Measurements from ENCODE around the gene RAB1B.
"Not testable (repeated sequence)": the region's sequence is repeated elsewhere in the genome, so short reads cannot be mapped to it uniquely, and the experiment has no call there.

RAB1B gene

DNA sequence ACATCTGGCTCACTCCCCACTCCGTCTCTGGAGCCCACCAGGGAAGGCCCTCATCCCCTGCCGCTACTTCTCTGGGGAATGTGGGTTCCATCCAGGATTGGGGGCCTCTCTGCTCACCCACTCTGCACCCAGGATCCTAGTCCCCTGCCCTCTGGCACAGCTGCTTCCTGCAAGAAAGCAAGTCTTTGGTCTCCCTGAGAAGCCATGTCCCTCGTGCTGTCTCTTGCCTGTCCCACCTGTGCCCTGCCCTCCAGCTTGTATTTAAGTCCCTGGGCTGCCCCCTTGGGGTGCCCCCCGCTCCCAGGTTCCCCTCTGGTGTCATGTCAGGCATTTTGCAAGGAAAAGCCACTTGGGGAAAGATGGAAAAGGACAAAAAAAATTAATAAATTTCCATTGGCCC lies 8.6 kb downstream of the RAB1B start:
- H3K36me3 ChIP-seq (ENCODE audit: insufficient read depth, low read length): peaks cover 38% of the 10 kb centered on the region
- H3K9me3 ChIP-seq (ENCODE audit: low read length); H2AFZ ChIP-seq (ENCODE audit: low read depth, low read length); H3K4me3 ChIP-seq (ENCODE audit: low read length); H3K27me3 ChIP-seq (ENCODE audit: insufficient read depth, low read length): not testable (repeated sequence)
- H3K4me1 ChIP-seq (ENCODE audit: insufficient read depth, low read length): peaks cover 39% of the 10 kb centered on the region

- Histone ChIP-seq H2AFZ (ENCODE audit: low read depth, low read length) (no peak within 1 kb of the TSS), H3K4me1 (ENCODE audit: insufficient read depth, low read length) (peaks cover 43% of the 10 kb centered on the region), H3K9me3 (ENCODE audit: low read length) (no peaks in the 10 kb centered on the region), H3K27me3 (ENCODE audit: insufficient read depth, low read length) (no peaks in the 10 kb centered on the region), H3K36me3 (ENCODE audit: insufficient read depth, low read length) (peaks cover 31% of the 10 kb centered on the region), H3K4me3 (ENCODE audit: low read length) (peak within 1 kb of the TSS; percentile 71)
These were observed 9.3 kb downstream of the RAB1B start, which contains the start of gene CNIH2 for GRCh38 chr11:66277471-66278362. Gene CNIH2, plus strand, starts transcription at chr11:66278175. Its CDS starts 282 bp downstream, at chr11:66278457.

GRCh38 chr11:66278363-66279091 lies 10.1 kb downstream of the RAB1B start:
- peak overlapping the region; percentile 71 for H3K4me3 ChIP-seq (ENCODE audit: low read length)
- no peaks in the 10 kb centered on the region for H3K27me3 ChIP-seq (ENCODE audit: insufficient read depth, low read length)
- peaks cover 50% of the 10 kb centered on the region for H3K4me1 ChIP-seq (ENCODE audit: insufficient read depth, low read length)
- no peaks in the 10 kb centered on the region for H3K9me3 ChIP-seq (ENCODE audit: low read length)
- peaks cover 29% of the 10 kb centered on the region for H3K36me3 ChIP-seq (ENCODE audit: insufficient read depth, low read length)
- H2AFZ ChIP-seq (ENCODE audit: low read depth, low read length): no peak overlapping the region

- H3K4me3 ChIP-seq (ENCODE audit: low read length): peak overlapping the region; percentile 71
- H3K9me3 ChIP-seq (ENCODE audit: low read length): no peaks in the 10 kb centered on the region
- peaks cover 50% of the 10 kb centered on the region for H3K4me1 ChIP-seq (ENCODE audit: insufficient read depth, low read length)
- H3K27me3 ChIP-seq (ENCODE audit: insufficient read depth, low read length): no peaks in the 10 kb centered on the region
- H2AFZ ChIP-seq (ENCODE audit: low read depth, low read length): no peak overlapping the region
- H3K36me3 ChIP-seq (ENCODE audit: insufficient read depth, low read length): peaks cover 25% of the 10 kb centered on the region
These were observed 10.8 kb downstream of the RAB1B start for GRCh38 chr11:66279092-66279734.

GRCh38 chr11:66280428-66280827 lies 12.0 kb downstream of the RAB1B start:
- Histone ChIP-seq H3K4me3 (ENCODE audit: low read length) (no peak overlapping the region), H3K36me3 (ENCODE audit: insufficient read depth, low read length) (peaks cover 23% of the 10 kb centered on the region), H3K27me3 (ENCODE audit: insufficient read depth, low read length) (no peaks in the 10 kb centered on the region), H3K9me3 (ENCODE audit: low read length) (no peaks in the 10 kb centered on the region), H2AFZ (ENCODE audit: low read depth, low read length) (no peak overlapping the region), H3K4me1 (ENCODE audit: insufficient read depth, low read length) (peaks cover 50% of the 10 kb centered on the region)

DNA sequence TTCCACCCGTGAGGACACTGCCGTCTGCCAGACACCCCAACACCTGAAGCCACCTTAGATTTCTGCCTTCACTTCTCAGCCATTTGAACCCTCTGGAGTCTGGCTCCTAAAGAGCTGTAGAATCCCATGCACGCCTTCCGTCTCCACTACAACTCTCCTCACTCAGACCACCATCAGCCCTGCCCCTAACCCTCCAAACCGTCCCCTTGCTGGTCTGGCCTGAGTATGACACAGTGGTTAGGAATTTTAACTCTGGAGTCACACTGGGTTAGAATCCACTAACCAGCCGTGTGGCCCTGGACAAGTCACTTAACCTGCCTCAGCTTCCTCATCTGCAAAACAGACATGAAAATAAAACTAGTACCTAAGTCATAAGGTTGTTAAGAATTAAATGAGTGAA lies 12.6 kb downstream of the RAB1B start:
- no peak overlapping the region for H3K4me3 ChIP-seq (ENCODE audit: low read length)
- peaks cover 22% of the 10 kb centered on the region for H3K36me3 ChIP-seq (ENCODE audit: insufficient read depth, low read length)

DNA sequence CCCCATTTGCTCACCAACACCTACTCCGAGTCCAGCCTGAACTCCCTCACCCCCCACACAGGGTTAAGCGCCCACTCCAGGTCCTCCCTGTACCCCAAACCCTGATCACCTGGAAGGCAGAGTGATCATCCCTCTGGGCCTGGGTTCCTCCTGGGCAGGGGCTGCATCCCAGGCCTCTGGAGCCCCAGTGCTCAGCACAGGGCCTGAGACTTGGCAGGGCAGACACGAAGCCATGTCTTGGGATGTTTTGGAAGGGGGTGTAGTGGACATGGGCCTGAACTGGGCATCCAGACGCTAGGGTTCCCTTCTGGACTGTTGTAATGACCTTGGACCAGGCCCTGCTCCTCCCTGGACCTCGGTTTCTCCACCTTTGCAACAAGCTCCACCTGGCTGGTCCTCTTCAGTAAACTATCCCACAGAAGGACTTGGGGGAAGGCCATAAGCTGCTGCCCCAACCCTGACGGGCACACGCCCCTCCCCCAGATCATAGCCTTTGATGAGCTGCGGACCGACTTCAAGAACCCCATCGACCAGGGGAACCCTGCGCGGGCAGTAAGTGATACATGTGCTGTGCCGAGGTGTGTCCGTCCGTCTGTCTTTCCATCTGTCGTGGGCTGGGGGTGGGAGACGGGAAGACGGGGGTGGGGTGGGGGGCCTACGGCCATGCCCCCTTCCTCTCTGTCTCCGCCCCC lies 13.5 kb downstream of the RAB1B start:
- H2AFZ ChIP-seq (ENCODE audit: low read depth, low read length): no peak overlapping the region
- H3K36me3 ChIP-seq (ENCODE audit: insufficient read depth, low read length): peaks cover 22% of the 10 kb centered on the region
- no peaks in the 10 kb centered on the region for H3K9me3 ChIP-seq (ENCODE audit: low read length)
- peaks cover 50% of the 10 kb centered on the region for H3K4me1 ChIP-seq (ENCODE audit: insufficient read depth, low read length)
- no peaks in the 10 kb centered on the region for H3K27me3 ChIP-seq (ENCODE audit: insufficient read depth, low read length)
- H3K4me3 ChIP-seq (ENCODE audit: low read length): no peak overlapping the region

More for the DNA sequence above, 12.6 kb downstream of the RAB1B start:
- H3K9me3 ChIP-seq (ENCODE audit: low read length): no peaks in the 10 kb centered on the region
- no peak overlapping the region for H2AFZ ChIP-seq (ENCODE audit: low read depth, low read length)
- H3K4me1 ChIP-seq (ENCODE audit: insufficient read depth, low read length): peaks cover 50% of the 10 kb centered on the region
- no peaks in the 10 kb centered on the region for H3K27me3 ChIP-seq (ENCODE audit: insufficient read depth, low read length)

DNA sequence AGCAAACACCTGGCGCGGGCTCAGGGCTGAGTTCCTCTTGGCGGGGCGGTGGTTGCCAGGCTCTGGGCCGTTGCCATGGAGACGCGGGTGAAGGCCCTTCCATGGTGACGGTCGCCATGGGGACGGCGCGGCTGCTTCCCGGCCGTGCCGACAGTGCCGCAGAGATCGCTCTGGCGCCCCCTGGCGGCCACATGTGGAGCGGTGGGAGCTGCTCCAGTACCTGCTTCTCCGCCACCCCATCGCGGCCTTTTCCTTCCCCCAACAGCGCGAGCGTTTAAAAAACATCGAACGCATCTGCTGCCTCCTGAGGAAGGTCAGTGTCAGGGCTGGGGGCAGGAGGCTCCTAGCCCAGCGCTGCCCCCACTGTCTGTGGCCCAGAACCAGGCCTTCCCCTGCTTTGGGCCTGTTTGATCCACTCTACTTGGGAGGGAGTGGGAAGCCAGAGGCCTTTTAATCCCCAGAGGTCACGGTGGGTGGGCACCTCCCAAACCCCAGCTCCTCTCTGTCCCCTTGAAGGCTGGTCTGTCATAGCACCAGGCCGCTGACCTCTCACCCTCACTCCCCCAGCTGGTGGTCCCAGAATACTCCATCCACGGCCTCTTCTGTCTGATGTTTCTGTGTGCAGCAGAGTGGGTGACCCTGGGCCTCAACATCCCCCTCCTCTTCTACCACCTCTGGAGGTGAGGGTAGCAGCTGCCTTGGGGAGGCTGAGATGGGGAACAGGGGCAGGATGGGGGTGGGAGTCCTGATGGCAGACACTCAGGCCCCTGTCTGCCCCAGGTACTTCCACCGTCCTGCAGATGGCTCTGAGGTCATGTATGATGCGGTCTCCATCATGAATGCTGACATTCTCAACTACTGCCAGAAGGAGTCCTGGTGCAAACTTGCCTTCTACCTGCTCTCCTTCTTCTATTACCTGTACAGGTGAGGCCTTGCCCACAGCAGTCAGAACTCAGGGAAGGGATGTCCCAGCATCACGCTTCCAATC lies 14.3 kb downstream of the RAB1B start:
- Histone ChIP-seq H3K9me3 (ENCODE audit: low read length) (no peaks in the 10 kb centered on the region), H3K4me3 (ENCODE audit: low read length) (no peak overlapping the region), H3K27me3 (ENCODE audit: insufficient read depth, low read length) (no peaks in the 10 kb centered on the region), H2AFZ (ENCODE audit: low read depth, low read length) (no peak overlapping the region), H3K36me3 (ENCODE audit: insufficient read depth, low read length) (peaks cover 22% of the 10 kb centered on the region), H3K4me1 (ENCODE audit: insufficient read depth, low read length) (peaks cover 53% of the 10 kb centered on the region)

- Histone ChIP-seq H3K36me3 (ENCODE audit: insufficient read depth, low read length) (peaks cover 22% of the 10 kb centered on the region), H3K27me3 (ENCODE audit: insufficient read depth, low read length) (no peaks in the 10 kb centered on the region), H3K9me3 (ENCODE audit: low read length) (no peaks in the 10 kb centered on the region), H2AFZ (ENCODE audit: low read depth, low read length) (no peak overlapping the region), H3K4me3 (ENCODE audit: low read length) (no peak overlapping the region), H3K4me1 (ENCODE audit: insufficient read depth, low read length) (peaks cover 57% of the 10 kb centered on the region)
These were observed 15.1 kb downstream of the RAB1B start for GRCh38 chr11:66283461-66284105.

GRCh38 chr11:66284526-66285078 lies 16.2 kb downstream of the RAB1B start:
- Histone ChIP-seq H3K27me3 (ENCODE audit: insufficient read depth, low read length) (no peaks in the 10 kb centered on the region), H3K36me3 (ENCODE audit: insufficient read depth, low read length) (peaks cover 22% of the 10 kb centered on the region), H3K4me1 (ENCODE audit: insufficient read depth, low read length) (peaks cover 49% of the 10 kb centered on the region), H2AFZ (ENCODE audit: low read depth, low read length) (no peak overlapping the region), H3K9me3 (ENCODE audit: low read length) (no peaks in the 10 kb centered on the region), H3K4me3 (ENCODE audit: low read length) (no peak overlapping the region)

GRCh38 chr11:66285250-66285947 lies 17.0 kb downstream of the RAB1B start:
- Histone ChIP-seq H3K4me1 (ENCODE audit: insufficient read depth, low read length) (peaks cover 49% of the 10 kb centered on the region), H3K9me3 (ENCODE audit: low read length) (no peaks in the 10 kb centered on the region), H2AFZ (ENCODE audit: low read depth, low read length) (no peak overlapping the region), H3K36me3 (ENCODE audit: insufficient read depth, low read length) (peaks cover 22% of the 10 kb centered on the region), H3K27me3 (ENCODE audit: insufficient read depth, low read length) (peaks cover 3% of the 10 kb centered on the region), H3K4me3 (ENCODE audit: low read length) (no peak overlapping the region)

Data from neuron (in vitro differentiated cells).